Measurements from ENCODE around the gene SWSAP1. TPM values are rescaled to one million over a fixed set of nuclear protein-coding genes. Genes with fewer than 3 reads are reported as not detected.
"Not testable (repeated sequence)": the region's sequence is repeated elsewhere in the genome, so short reads cannot be mapped to it uniquely, and the experiment has no call there.

SWSAP1 gene
- total RNA-seq, 2 donors from 2014 or later, result 2.2 to 2.8 TPM

DNA sequence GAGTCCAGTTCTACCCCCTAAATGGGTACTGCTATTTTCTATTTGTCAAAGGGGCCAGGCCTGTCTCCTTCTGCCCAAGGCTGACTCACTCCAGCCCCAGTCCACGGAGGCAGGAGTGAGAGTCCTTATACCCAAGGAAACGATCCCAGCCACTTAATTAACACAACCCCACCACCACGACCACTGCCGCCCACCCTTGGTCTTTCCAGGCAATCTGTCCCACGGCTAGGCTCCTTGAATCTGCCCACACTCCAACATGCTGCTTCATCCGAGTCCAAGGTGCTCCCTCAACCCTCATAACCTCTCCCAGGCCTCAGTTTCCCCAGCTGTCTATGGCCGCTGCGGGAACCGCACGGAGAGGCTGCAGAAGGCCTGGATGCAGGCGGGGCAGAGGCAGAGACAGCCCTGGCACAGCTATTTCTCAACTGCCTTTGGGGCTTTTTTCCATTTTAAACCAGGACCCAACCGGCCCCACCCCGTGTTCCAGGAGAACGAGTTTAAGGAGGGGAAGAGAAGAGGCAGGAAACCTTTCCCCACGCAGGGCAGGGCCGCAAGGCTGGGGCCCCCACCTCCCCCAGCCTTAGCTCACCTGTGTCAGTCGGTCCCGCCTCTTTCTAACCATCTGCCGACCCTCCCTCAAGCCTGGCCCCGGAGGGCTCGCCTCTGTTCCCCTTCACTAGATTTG is 35.8 kb upstream of the SWSAP1 start:
- Histone ChIP-seq H3K27ac (ENCODE audit: low read depth, low read length) (no peak overlapping the region), H3K36me3 (ENCODE audit: control insufficient read depth, insufficient read depth, low read length) (peaks cover 30% of the 10 kb centered on the region), H3K9ac (ENCODE audit: extremely low read depth, low read length, poor library complexity, severe bottlenecking) (peak overlapping the region; percentile 49), H3K4me1 (ENCODE audit: control insufficient read depth, insufficient read depth, low read length) (peaks cover 5% of the 10 kb centered on the region), H3K9me3 (ENCODE audit: control insufficient read depth, low read length) (no peaks in the 10 kb centered on the region), H3K27me3 (ENCODE audit: control insufficient read depth, insufficient read depth, low read length, poor library complexity, severe bottlenecking) (no peaks in the 10 kb centered on the region), H3K4me3 (ENCODE audit: low read length) (peak overlapping the region; percentile 85)
- no peaks in the 10 kb centered on the region for H3K27me3 Mint-ChIP-seq (ENCODE audit: insufficient read depth)
- H3K27ac Mint-ChIP-seq, result no peak overlapping the region
- H3K4me1 Mint-ChIP-seq, result peaks cover 5% of the 10 kb centered on the region
- H3K9me3 Mint-ChIP-seq, result peaks cover 2% of the 10 kb centered on the region
- TF ChIP-seq, protein P1, sequence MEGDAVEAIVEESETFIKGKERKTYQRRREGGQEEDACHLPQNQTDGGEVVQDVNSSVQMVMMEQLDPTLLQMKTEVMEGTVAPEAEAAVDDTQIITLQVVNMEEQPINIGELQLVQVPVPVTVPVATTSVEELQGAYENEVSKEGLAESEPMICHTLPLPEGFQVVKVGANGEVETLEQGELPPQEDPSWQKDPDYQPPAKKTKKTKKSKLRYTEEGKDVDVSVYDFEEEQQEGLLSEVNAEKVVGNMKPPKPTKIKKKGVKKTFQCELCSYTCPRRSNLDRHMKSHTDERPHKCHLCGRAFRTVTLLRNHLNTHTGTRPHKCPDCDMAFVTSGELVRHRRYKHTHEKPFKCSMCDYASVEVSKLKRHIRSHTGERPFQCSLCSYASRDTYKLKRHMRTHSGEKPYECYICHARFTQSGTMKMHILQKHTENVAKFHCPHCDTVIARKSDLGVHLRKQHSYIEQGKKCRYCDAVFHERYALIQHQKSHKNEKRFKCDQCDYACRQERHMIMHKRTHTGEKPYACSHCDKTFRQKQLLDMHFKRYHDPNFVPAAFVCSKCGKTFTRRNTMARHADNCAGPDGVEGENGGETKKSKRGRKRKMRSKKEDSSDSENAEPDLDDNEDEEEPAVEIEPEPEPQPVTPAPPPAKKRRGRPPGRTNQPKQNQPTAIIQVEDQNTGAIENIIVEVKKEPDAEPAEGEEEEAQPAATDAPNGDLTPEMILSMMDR (conservative IDR thresholded peaks at IDR 0.05), result no peak
- H3K36me3 Mint-ChIP-seq (ENCODE audit: low read depth), result peaks cover 41% of the 10 kb centered on the region
- H3K4me3 Mint-ChIP-seq, result peak overlapping the region; percentile 71
- DNase-seq, result no peak
- WGBS, 2 experiments (ENCODE audit: insufficient coverage in 1 of 2, insufficient read length in 1 of 2), result 35 to 43% methylated on average over 5 to 21 of the region's 21 CpGs

DNA sequence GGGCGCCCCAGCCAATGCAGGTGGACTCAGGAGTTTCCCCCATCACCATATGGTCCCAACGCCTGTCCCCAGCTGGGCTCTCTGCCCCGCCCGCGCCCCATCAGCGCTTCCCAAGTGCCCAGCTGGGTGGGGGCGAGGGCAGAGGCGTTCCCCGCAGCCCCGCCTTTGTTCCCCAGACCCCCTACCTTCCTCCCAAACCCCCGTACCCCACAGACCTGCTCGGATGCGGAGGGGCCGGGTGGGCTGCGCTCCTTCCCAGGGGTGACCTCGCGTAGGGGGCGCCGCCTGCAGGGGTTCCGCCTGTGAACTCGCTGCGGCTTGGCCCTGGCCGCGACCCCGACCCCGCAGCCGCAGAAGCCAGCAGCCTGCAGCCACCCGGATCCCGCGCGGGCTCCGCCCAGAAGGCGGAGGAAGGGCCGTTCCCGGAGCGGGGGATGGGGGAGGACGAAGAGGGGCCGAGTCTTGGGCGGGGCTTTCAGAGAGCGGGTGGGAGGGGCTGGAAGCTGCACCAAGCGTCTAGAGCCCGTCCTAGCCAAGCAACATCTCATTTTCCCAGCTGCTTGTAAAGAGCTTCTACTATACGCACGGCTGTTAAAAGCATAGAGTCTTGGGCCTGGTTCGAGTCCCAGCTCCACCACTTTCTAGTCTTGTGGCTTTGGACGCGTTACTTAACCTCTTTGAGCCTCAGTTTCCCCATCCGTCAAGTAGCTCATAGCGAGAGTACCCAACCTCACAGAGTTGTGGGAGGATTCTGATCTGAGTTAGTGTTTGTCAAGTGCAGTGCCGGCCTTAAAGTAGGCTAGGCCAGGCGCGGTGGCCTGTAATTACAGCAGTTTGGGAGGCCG is 35.0 kb upstream of the SWSAP1 start, which contains the start of gene RAB3D:
TSS of gene RAB3D (minus strand) at position 404 of the 845 bp plus-strand sequence. CDS start 2,258 bp downstream, outside the sequence.
- H3K27ac Mint-ChIP-seq, result peak within 1 kb of the TSS; percentile 55
- 10 to 32% methylated on average over 12 to 53 of the region's 53 CpGs for WGBS, 2 experiments (ENCODE audit: insufficient coverage in 1 of 2, insufficient read length in 1 of 2)
- H3K9ac ChIP-seq (ENCODE audit: extremely low read depth, low read length, poor library complexity, severe bottlenecking), result peak within 1 kb of the TSS; percentile 49
- no peak within 1 kb of the TSS for H3K27ac ChIP-seq (ENCODE audit: low read depth, low read length)
- H3K27me3 ChIP-seq (ENCODE audit: control insufficient read depth, insufficient read depth, low read length, poor library complexity, severe bottlenecking), result no peaks in the 10 kb centered on the region
- H3K4me3 Mint-ChIP-seq, result peak within 1 kb of the TSS; percentile 71
- H3K4me1 Mint-ChIP-seq, result peaks cover 5% of the 10 kb centered on the region
- peaks cover 2% of the 10 kb centered on the region for H3K9me3 Mint-ChIP-seq
- H3K27me3 Mint-ChIP-seq (ENCODE audit: insufficient read depth), result no peaks in the 10 kb centered on the region
- H3K36me3 ChIP-seq (ENCODE audit: control insufficient read depth, insufficient read depth, low read length), result peaks cover 25% of the 10 kb centered on the region
- TF ChIP-seq, protein P1 (conservative IDR thresholded peaks at IDR 0.05), result no peak
- peaks cover 34% of the 10 kb centered on the region for H3K36me3 Mint-ChIP-seq (ENCODE audit: low read depth)
- no peaks in the 10 kb centered on the region for H3K9me3 ChIP-seq (ENCODE audit: control insufficient read depth, low read length)
- DNase-seq, result peak; percentile 98
- H3K4me1 ChIP-seq (ENCODE audit: control insufficient read depth, insufficient read depth, low read length), result peaks cover 5% of the 10 kb centered on the region
- peak within 1 kb of the TSS; percentile 85 for H3K4me3 ChIP-seq (ENCODE audit: low read length)

DNA sequence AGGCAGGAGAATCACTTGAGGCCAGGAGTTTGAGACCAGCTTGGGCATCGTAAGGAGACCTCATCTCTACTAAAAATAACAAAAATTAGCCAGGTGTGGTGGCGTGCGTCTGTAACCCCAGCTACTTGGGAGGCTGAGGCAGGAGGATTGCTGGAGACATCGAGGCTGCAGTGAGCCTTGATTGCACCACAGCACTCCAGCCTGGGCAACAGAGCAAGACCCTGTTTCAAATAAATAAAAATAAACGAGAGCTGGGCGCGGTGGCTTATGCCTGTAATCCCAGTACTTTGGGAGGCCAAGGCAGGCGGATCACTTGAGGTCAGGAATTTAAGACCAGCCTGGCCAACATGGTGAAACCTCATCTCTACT is 34.4 kb upstream of the SWSAP1 start:
- H3K27me3 Mint-ChIP-seq (ENCODE audit: insufficient read depth); H3K9me3 ChIP-seq (ENCODE audit: control insufficient read depth, low read length); H3K9me3 Mint-ChIP-seq; H3K27ac ChIP-seq (ENCODE audit: low read depth, low read length); H3K4me1 Mint-ChIP-seq; DNase-seq; H3K9ac ChIP-seq (ENCODE audit: extremely low read depth, low read length, poor library complexity, severe bottlenecking); H3K4me1 ChIP-seq (ENCODE audit: control insufficient read depth, insufficient read depth, low read length); H3K27me3 ChIP-seq (ENCODE audit: control insufficient read depth, insufficient read depth, low read length, poor library complexity, severe bottlenecking); H3K27ac Mint-ChIP-seq: not testable (repeated sequence)
- Mint-ChIP-seq H3K4me3 (peak overlapping the region; percentile 71), H3K36me3 (ENCODE audit: low read depth) (peaks cover 29% of the 10 kb centered on the region)
- Histone ChIP-seq H3K36me3 (ENCODE audit: control insufficient read depth, insufficient read depth, low read length) (peaks cover 21% of the 10 kb centered on the region), H3K4me3 (ENCODE audit: low read length) (peak overlapping the region; percentile 85)
- WGBS, 2 experiments (ENCODE audit: insufficient coverage in 1 of 2, insufficient read length in 1 of 2), result 81 to 95% methylated on average over 4 to 8 of the region's 8 CpGs
